Stimulated activated CD8-positive, alpha-beta memory T cell treated with anti-CD3 and anti-CD28 coated beads, Interleukin-7, amount 100 ng/mL, for 24 hours (primary cell): ENCODE measurements around the gene CHRNG.

Experiments used
- DNase-seq: peaks from one replicate; pipeline ENCODE4 v3.0.0-alpha.2; 2020; ENCODE audit warnings: low read depth

Gene CHRNG

GRCh38 chr2:232539298-232540231 lies at the start of gene CHRNG:
Gene CHRNG, plus strand, starts transcription at chr2:232539692. Its CDS starts 56 bp downstream, at chr2:232539748.
- DNase-seq: no peak

- DNase-seq: no peak
These were observed 49.0 kb upstream of the CHRNG start for GRCh38 chr2:232490221-232491138.

GRCh38 chr2:232491139-232491780 lies 48.2 kb upstream of the CHRNG start:
- DNase-seq: no peak

GRCh38 chr2:232492236-232492848 lies 47.1 kb upstream of the CHRNG start:
- DNase-seq: no peak

- DNase-seq: no peak
These were observed 46.4 kb upstream of the CHRNG start for GRCh38 chr2:232492963-232493700.

GRCh38 chr2:232493701-232494474 lies 45.6 kb upstream of the CHRNG start:
- DNase-seq: no peak

- no peak for DNase-seq
These were observed 45.0 kb upstream of the CHRNG start for GRCh38 chr2:232494542-232494941.

- no peak for DNase-seq
These were observed 44.2 kb upstream of the CHRNG start for GRCh38 chr2:232495292-232495691.

GRCh38 chr2:232496501-232497270 lies 42.8 kb upstream of the CHRNG start:
- no peak for DNase-seq

- DNase-seq: no peak
These were observed 42.1 kb upstream of the CHRNG start for GRCh38 chr2:232497348-232497747.

GRCh38 chr2:232498452-232498851 lies 41.0 kb upstream of the CHRNG start:
- no peak for DNase-seq

GRCh38 chr2:232501331-232501771 lies 38.1 kb upstream of the CHRNG start:
- no peak for DNase-seq

- no peak for DNase-seq
These were observed 37.6 kb upstream of the CHRNG start for GRCh38 chr2:232501794-232502390.

- no peak for DNase-seq
These were observed 37.0 kb upstream of the CHRNG start for GRCh38 chr2:232502511-232502910.

GRCh38 chr2:232502911-232503808 lies 36.3 kb upstream of the CHRNG start:
- no peak for DNase-seq

- no peak for DNase-seq
These were observed 35.6 kb upstream of the CHRNG start for GRCh38 chr2:232503809-232504323.

GRCh38 chr2:232504438-232504837 lies 35.1 kb upstream of the CHRNG start:
- no peak for DNase-seq

- no peak for DNase-seq
These were observed 33.6 kb upstream of the CHRNG start for GRCh38 chr2:232505856-232506255.
